HCT116 (cell line): Measurements from ENCODE around the gene CYBA.

Experiments used
- EZH2 ChIP-seq: fragments of 200-600 bp; sonication (generic); IDR thresholded peaks from 2 replicates; pipeline ENCODE4 v1.6.1; 2017; ENCODE audit warnings: antibody characterized with exemption, mixed run types
- RAD21 ChIP-seq: IDR thresholded peaks from 2 replicates; pipeline ENCODE4 v1.6.1; 2012; ENCODE audit warnings: low read depth, mild to moderate bottlenecking
- SIN3A ChIP-seq: IDR thresholded peaks from 2 replicates; pipeline ENCODE4 v1.6.1; 2012; ENCODE audit warnings: low read depth
- TF ChIP-seq, protein P1 (sequence below), 3 experiments: fragments of 200-600 bp in 1 of 3; sonication (generic) in 1 of 3; IDR thresholded peaks in 2 of 3; conservative IDR thresholded peaks in 1 of 3; 2 replicates each; pipeline ENCODE4 v1.5.1; 2012 to 2017; ENCODE audit warnings: low read depth in 2 of 3, low read length in 2 of 3, antibody characterized with exemption in 1 of 3, borderline replicate concordance in 1 of 3, control low read depth in 1 of 3, mild to moderate bottlenecking in 1 of 3, mixed read lengths in 1 of 3, mixed run types in 1 of 3, moderate library complexity in 1 of 3; ENCODE audit not compliant: insufficient read depth in 1 of 3

DNA sequence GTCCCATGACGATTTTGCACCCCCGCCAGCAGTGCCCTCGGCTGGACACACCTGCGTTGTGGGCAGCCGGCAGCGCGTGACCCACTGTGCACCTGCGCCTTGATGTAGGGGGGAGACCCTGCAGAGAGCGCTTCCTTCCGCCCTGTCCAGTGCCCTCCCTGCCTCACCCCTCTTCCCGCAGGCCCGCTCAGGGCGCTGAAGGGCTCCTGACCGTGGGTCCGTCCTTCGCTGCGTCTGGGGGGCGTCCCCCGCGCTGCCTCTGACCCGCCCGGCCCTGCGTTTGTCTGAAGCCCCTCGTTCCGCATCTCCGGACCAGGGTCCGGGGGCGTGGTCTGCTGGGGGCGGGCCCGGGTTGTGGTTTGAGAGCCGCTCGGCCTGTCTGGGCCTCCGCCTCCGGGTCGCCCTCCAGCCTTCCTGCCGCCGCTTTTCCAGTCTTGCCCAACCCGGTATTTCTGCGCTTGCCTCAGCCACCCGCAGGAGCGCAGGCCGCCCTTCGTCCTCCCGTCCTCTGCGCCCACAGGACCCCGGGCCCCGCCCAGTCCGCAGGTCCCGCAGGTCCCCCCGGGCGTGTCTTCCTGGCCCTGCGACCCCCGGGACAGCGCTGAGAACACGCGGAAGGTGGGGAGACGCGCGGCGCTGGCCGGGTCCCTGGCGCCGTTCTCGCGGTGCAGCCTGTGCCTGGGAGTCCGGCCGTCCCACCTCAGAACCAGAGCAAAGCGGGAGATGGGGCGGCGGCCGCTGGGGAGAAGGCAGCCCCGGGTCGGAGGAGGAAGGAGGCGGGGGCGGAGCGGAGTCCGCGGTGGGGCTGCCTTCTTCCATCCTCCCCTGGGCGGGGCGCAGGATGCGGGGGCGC, 16.5 kb downstream of the CYBA start:
- TF ChIP-seq RAD21 (no peak), SIN3A (no peak), EZH2 (no peak)
- TF ChIP-seq, protein P1, sequence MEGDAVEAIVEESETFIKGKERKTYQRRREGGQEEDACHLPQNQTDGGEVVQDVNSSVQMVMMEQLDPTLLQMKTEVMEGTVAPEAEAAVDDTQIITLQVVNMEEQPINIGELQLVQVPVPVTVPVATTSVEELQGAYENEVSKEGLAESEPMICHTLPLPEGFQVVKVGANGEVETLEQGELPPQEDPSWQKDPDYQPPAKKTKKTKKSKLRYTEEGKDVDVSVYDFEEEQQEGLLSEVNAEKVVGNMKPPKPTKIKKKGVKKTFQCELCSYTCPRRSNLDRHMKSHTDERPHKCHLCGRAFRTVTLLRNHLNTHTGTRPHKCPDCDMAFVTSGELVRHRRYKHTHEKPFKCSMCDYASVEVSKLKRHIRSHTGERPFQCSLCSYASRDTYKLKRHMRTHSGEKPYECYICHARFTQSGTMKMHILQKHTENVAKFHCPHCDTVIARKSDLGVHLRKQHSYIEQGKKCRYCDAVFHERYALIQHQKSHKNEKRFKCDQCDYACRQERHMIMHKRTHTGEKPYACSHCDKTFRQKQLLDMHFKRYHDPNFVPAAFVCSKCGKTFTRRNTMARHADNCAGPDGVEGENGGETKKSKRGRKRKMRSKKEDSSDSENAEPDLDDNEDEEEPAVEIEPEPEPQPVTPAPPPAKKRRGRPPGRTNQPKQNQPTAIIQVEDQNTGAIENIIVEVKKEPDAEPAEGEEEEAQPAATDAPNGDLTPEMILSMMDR (IDR thresholded peaks at IDR 0.05 in 2 of 3, conservative IDR thresholded peaks at IDR 0.05 in 1 of 3; ENCODE audit: borderline replicate concordance in 1 of 3, insufficient read depth in 1 of 3, low read depth in 2 of 3, low read length in 2 of 3), result no peak
